Measurements from ENCODE around the gene GRXCR1.

GRXCR1 gene

GRCh38 chr4:43047058-43047457 is 154.5 kb downstream of the GRXCR1 start:
- Histone ChIP-seq H2BK5ac (ENCODE audit: low read length) (no peak overlapping the region), H2AK5ac (ENCODE audit: low read length) (no peak overlapping the region), H2BK120ac (ENCODE audit: low read depth, low read length) (no peak overlapping the region), H3K23ac (ENCODE audit: low read length) (no peak overlapping the region), H3K79me1 (ENCODE audit: low read length) (no peaks in the 10 kb centered on the region), H3K79me2 (ENCODE audit: control insufficient read depth, insufficient read depth, low read length) (no peaks in the 10 kb centered on the region), H3K27ac (ENCODE audit: low read depth, low read length) (no peak overlapping the region), H3K4me2 (ENCODE audit: low read length) (no peak overlapping the region), H3K4me3 (ENCODE audit: low read length) (no peak overlapping the region), H3K56ac (ENCODE audit: low read length) (no peak overlapping the region), H3K9ac (ENCODE audit: low read length) (no peak overlapping the region), H3K27me3 (ENCODE audit: insufficient read depth, low read length, poor library complexity) (no peaks in the 10 kb centered on the region), H2BK15ac (replicated peaks; ENCODE audit: low read depth) (no peak overlapping the region), H3K4me1 (ENCODE audit: control insufficient read depth, low read depth, low read length) (no peaks in the 10 kb centered on the region), H3K4ac (ENCODE audit: low read depth, low read length) (no peak overlapping the region), H3K36me3 (ENCODE audit: control insufficient read depth, insufficient read depth, low read length) (no peaks in the 10 kb centered on the region), H3K18ac (ENCODE audit: low read length) (no peak overlapping the region), H4K8ac (ENCODE audit: low read depth, low read length) (no peak overlapping the region), H4K5ac (ENCODE audit: low read length) (no peak overlapping the region)
- no peak for DNase-seq
- WGBS (ENCODE audit: extremely low coverage, insufficient coverage, low lambda C conversion rate), result no CpG with 5 or more reads among the region's 1 CpG

DNA sequence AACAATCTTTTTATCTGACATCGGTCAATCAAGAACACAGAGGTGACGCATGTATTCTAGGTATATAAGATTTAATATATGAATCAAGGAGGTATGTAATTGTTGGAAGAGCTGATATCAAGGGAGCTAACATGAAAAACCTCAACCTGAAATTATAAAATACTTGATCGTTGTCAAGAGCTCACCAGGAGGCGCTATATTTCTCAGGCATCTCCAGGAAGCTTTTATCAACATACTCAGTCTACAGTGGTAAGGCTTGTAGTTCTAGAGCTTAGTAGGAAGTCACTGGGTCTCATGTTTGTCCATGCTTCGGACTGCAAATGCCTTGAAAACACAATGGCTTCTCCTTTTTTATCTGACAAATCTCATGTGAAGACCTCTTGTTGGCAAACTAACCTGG is 156.1 kb downstream of the GRXCR1 start:
- no peak overlapping the region for H4K8ac ChIP-seq (ENCODE audit: low read depth, low read length)
- no peaks in the 10 kb centered on the region for H3K27me3 ChIP-seq (ENCODE audit: insufficient read depth, low read length, poor library complexity)
- H3K18ac ChIP-seq (ENCODE audit: low read length), result no peak overlapping the region
- H2BK5ac ChIP-seq (ENCODE audit: low read length), result no peak overlapping the region
- no peak overlapping the region for H3K4me3 ChIP-seq (ENCODE audit: low read length)
- H3K4me2 ChIP-seq (ENCODE audit: low read length), result no peak overlapping the region
- H2BK120ac ChIP-seq (ENCODE audit: low read depth, low read length), result no peak overlapping the region
- H3K79me1 ChIP-seq (ENCODE audit: low read length), result no peaks in the 10 kb centered on the region
- no CpG with 5 or more reads among the region's 5 CpGs for WGBS (ENCODE audit: extremely low coverage, insufficient coverage, low lambda C conversion rate)
- H2BK15ac ChIP-seq (replicated peaks; ENCODE audit: low read depth), result no peak overlapping the region
- H4K5ac ChIP-seq (ENCODE audit: low read length), result no peak overlapping the region
- no peak overlapping the region for H3K23ac ChIP-seq (ENCODE audit: low read length)
- no peaks in the 10 kb centered on the region for H3K36me3 ChIP-seq (ENCODE audit: control insufficient read depth, insufficient read depth, low read length)
- no peak overlapping the region for H3K4ac ChIP-seq (ENCODE audit: low read depth, low read length)
- H3K79me2 ChIP-seq (ENCODE audit: control insufficient read depth, insufficient read depth, low read length), result no peaks in the 10 kb centered on the region
- DNase-seq, result peak; percentile 60
- H3K27ac ChIP-seq (ENCODE audit: low read depth, low read length), result no peak overlapping the region
- H2AK5ac ChIP-seq (ENCODE audit: low read length), result no peak overlapping the region
- H3K4me1 ChIP-seq (ENCODE audit: control insufficient read depth, low read depth, low read length), result no peaks in the 10 kb centered on the region
- no peak overlapping the region for H3K9ac ChIP-seq (ENCODE audit: low read length)
- H3K56ac ChIP-seq (ENCODE audit: low read length), result no peak overlapping the region

GRCh38 chr4:43049326-43049725 is 156.8 kb downstream of the GRXCR1 start:
- DNase-seq, result peak; percentile 0
- Histone ChIP-seq H3K4me2 (ENCODE audit: low read length) (no peak overlapping the region), H2BK120ac (ENCODE audit: low read depth, low read length) (no peak overlapping the region), H3K9ac (ENCODE audit: low read length) (no peak overlapping the region), H2BK5ac (ENCODE audit: low read length) (no peak overlapping the region), H3K79me1 (ENCODE audit: low read length) (no peaks in the 10 kb centered on the region), H3K18ac (ENCODE audit: low read length) (no peak overlapping the region), H3K79me2 (ENCODE audit: control insufficient read depth, insufficient read depth, low read length) (no peaks in the 10 kb centered on the region), H2BK15ac (replicated peaks; ENCODE audit: low read depth) (no peak overlapping the region), H3K56ac (ENCODE audit: low read length) (no peak overlapping the region), H3K4ac (ENCODE audit: low read depth, low read length) (no peak overlapping the region), H4K8ac (ENCODE audit: low read depth, low read length) (no peak overlapping the region), H3K4me3 (ENCODE audit: low read length) (no peak overlapping the region), H3K27ac (ENCODE audit: low read depth, low read length) (no peak overlapping the region), H3K27me3 (ENCODE audit: insufficient read depth, low read length, poor library complexity) (no peaks in the 10 kb centered on the region), H2AK5ac (ENCODE audit: low read length) (no peak overlapping the region), H3K36me3 (ENCODE audit: control insufficient read depth, insufficient read depth, low read length) (no peaks in the 10 kb centered on the region), H4K5ac (ENCODE audit: low read length) (no peak overlapping the region), H3K23ac (ENCODE audit: low read length) (no peak overlapping the region), H3K4me1 (ENCODE audit: control insufficient read depth, low read depth, low read length) (no peaks in the 10 kb centered on the region)

GRCh38 chr4:43066415-43066814 is 173.9 kb downstream of the GRXCR1 start:
- Histone ChIP-seq H3K27ac (ENCODE audit: low read depth, low read length) (no peak overlapping the region), H3K23ac (ENCODE audit: low read length) (no peak overlapping the region), H3K79me2 (ENCODE audit: control insufficient read depth, insufficient read depth, low read length) (no peaks in the 10 kb centered on the region), H3K79me1 (ENCODE audit: low read length) (no peaks in the 10 kb centered on the region), H3K4ac (ENCODE audit: low read depth, low read length) (no peak overlapping the region), H2BK15ac (replicated peaks; ENCODE audit: low read depth) (no peak overlapping the region), H3K4me3 (ENCODE audit: low read length) (no peak overlapping the region), H4K8ac (ENCODE audit: low read depth, low read length) (no peak overlapping the region), H3K4me1 (ENCODE audit: control insufficient read depth, low read depth, low read length) (no peaks in the 10 kb centered on the region), H2AK5ac (ENCODE audit: low read length) (no peak overlapping the region), H4K5ac (ENCODE audit: low read length) (no peak overlapping the region), H2BK120ac (ENCODE audit: low read depth, low read length) (no peak overlapping the region), H3K18ac (ENCODE audit: low read length) (no peak overlapping the region), H3K27me3 (ENCODE audit: insufficient read depth, low read length, poor library complexity) (no peaks in the 10 kb centered on the region), H3K4me2 (ENCODE audit: low read length) (no peak overlapping the region), H2BK5ac (ENCODE audit: low read length) (no peak overlapping the region), H3K56ac (ENCODE audit: low read length) (no peak overlapping the region), H3K36me3 (ENCODE audit: control insufficient read depth, insufficient read depth, low read length) (no peaks in the 10 kb centered on the region), H3K9ac (ENCODE audit: low read length) (no peak overlapping the region)
- no peak for DNase-seq

DNA sequence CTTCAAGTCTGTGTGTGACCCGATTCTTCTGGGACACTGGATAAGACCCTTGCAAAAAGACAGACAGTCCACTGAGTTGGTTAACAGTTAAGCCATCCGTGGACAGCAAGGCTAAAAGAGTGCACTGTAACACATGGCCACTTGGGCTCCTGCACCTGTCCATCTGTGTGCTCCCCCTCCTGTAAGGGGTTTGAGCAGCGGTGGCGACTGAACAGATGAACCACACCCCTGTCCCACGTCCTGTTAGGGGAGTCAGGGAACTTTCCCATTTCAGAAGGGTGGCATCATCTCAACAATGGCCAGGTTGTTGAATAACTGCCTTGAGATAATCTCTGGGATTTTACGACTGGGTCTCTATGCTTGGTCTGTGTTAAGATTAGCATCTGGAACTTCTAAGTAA is 178.6 kb downstream of the GRXCR1 start:
- Histone ChIP-seq H3K56ac (ENCODE audit: low read length) (no peak overlapping the region), H3K4ac (ENCODE audit: low read depth, low read length) (no peak overlapping the region), H4K8ac (ENCODE audit: low read depth, low read length) (no peak overlapping the region), H4K5ac (ENCODE audit: low read length) (no peak overlapping the region), H3K4me2 (ENCODE audit: low read length) (no peak overlapping the region), H2BK15ac (replicated peaks; ENCODE audit: low read depth) (no peak overlapping the region), H3K9ac (ENCODE audit: low read length) (no peak overlapping the region), H3K79me1 (ENCODE audit: low read length) (no peaks in the 10 kb centered on the region), H2BK5ac (ENCODE audit: low read length) (no peak overlapping the region), H3K23ac (ENCODE audit: low read length) (no peak overlapping the region), H3K36me3 (ENCODE audit: control insufficient read depth, insufficient read depth, low read length) (no peaks in the 10 kb centered on the region), H3K27ac (ENCODE audit: low read depth, low read length) (no peak overlapping the region), H3K79me2 (ENCODE audit: control insufficient read depth, insufficient read depth, low read length) (no peaks in the 10 kb centered on the region), H3K18ac (ENCODE audit: low read length) (no peak overlapping the region), H2BK120ac (ENCODE audit: low read depth, low read length) (no peak overlapping the region), H3K27me3 (ENCODE audit: insufficient read depth, low read length, poor library complexity) (no peaks in the 10 kb centered on the region), H3K4me1 (ENCODE audit: control insufficient read depth, low read depth, low read length) (no peaks in the 10 kb centered on the region), H3K4me3 (ENCODE audit: low read length) (no peak overlapping the region), H2AK5ac (ENCODE audit: low read length) (no peak overlapping the region)
- WGBS (ENCODE audit: extremely low coverage, insufficient coverage, low lambda C conversion rate), result no CpG with 5 or more reads among the region's 6 CpGs
- no peak for DNase-seq

All from mesendoderm (in vitro differentiated cells).